KMS-11 (cell line): ENCODE measurements around the gene CISD1.

Source experiments
- H2AFZ ChIP-seq: fragments of 200-600 bp; sonication (generic); 2 replicates; pipeline ENCODE4 v1.6.1; 2016; ENCODE audit warnings: antibody characterized with exemption, mixed run types, low read depth
- H3K27ac ChIP-seq: fragments of 200-600 bp; sonication (generic); 2 replicates; pipeline ENCODE4 v1.6.1; 2016; ENCODE audit warnings: mild to moderate bottlenecking, mixed run types
- H3K27me3 ChIP-seq: fragments of 200-600 bp; sonication (generic); 2 replicates; pipeline ENCODE4 v1.6.1; 2017; ENCODE audit warnings: mild to moderate bottlenecking, low read depth, mixed run types, moderate library complexity; ENCODE audit not compliant: insufficient read depth
- H3K36me3 ChIP-seq: fragments of 200-600 bp; sonication (generic); 2 replicates; pipeline ENCODE4 v1.6.1; 2017; ENCODE audit warnings: mild to moderate bottlenecking, mixed run types; ENCODE audit not compliant: insufficient read depth
- H3K4me1 ChIP-seq: fragments of 200-600 bp; sonication (generic); 2 replicates; pipeline ENCODE4 v1.6.1; 2016; ENCODE audit warnings: mild to moderate bottlenecking, low read depth, mixed run types; ENCODE audit not compliant: poor library complexity, severe bottlenecking
- H3K4me2 ChIP-seq: fragments of 200-600 bp; sonication (generic); 2 replicates; pipeline ENCODE4 v1.7.0; 2016; ENCODE audit warnings: mild to moderate bottlenecking, mixed run types
- H3K4me3 ChIP-seq: fragments of 200-600 bp; sonication (generic); IDR thresholded peaks from 2 replicates; pipeline ENCODE4 v1.6.1; 2017; ENCODE audit warnings: low read depth, low read length, mixed read lengths; ENCODE audit not compliant: insufficient read depth
- H3K79me2 ChIP-seq: fragments of 200-600 bp; sonication (generic); 2 replicates; pipeline ENCODE4 v1.6.1; 2016; ENCODE audit warnings: low read depth, mixed run types; ENCODE audit not compliant: insufficient read depth
- H3K9ac ChIP-seq: fragments of 200-600 bp; sonication (generic); 2 replicates; pipeline ENCODE4 v1.6.1; 2016; ENCODE audit warnings: mild to moderate bottlenecking, mixed run types
- H4K20me1 ChIP-seq: fragments of 200-600 bp; sonication (generic); 2 replicates; pipeline ENCODE4 v1.6.1; 2016; ENCODE audit warnings: mild to moderate bottlenecking, mixed run types; ENCODE audit not compliant: insufficient read depth
- CTCF ChIP-seq: fragments of 200-600 bp; sonication (generic); conservative IDR thresholded peaks from 2 replicates; pipeline ENCODE4 v1.6.1; 2017; ENCODE audit warnings: low read depth, mild to moderate bottlenecking, antibody characterized with exemption, low read length, moderate library complexity, mixed read lengths

The CISD1 gene

GRCh38 chr10:58320351-58321049, 51.5 kb downstream of the CISD1 start:
- no peak for TF ChIP-seq CTCF
- Histone ChIP-seq H3K27me3 (no peaks in the 10 kb centered on the region), H3K4me2 (no peak overlapping the region), H3K9ac (no peak overlapping the region), H3K27ac (no peak overlapping the region), H3K79me2 (no peaks in the 10 kb centered on the region), H4K20me1 (no peaks in the 10 kb centered on the region), H2AFZ (no peak overlapping the region), H3K4me1 (peaks cover 11% of the 10 kb centered on the region), H3K4me3 (no peak overlapping the region), H3K36me3 (no peaks in the 10 kb centered on the region)

- 0 out of 2 replicates have a peak overlapping the region, but pooled peaks have one; percentile 13 for H3K4me2 ChIP-seq
- H3K4me3 ChIP-seq: no peak overlapping the region
- no peak overlapping the region for H3K9ac ChIP-seq
- peaks cover 11% of the 10 kb centered on the region for H3K4me1 ChIP-seq
- TF ChIP-seq CTCF: no peak
- H3K36me3 ChIP-seq: no peaks in the 10 kb centered on the region
- no peak overlapping the region for H2AFZ ChIP-seq
- H4K20me1 ChIP-seq: no peaks in the 10 kb centered on the region
- H3K27ac ChIP-seq: no peak overlapping the region
- no peaks in the 10 kb centered on the region for H3K27me3 ChIP-seq
- H3K79me2 ChIP-seq: no peaks in the 10 kb centered on the region
These were observed 53.3 kb downstream of the CISD1 start for GRCh38 chr10:58322072-58322834.

GRCh38 chr10:58322835-58323209, 53.9 kb downstream of the CISD1 start:
- no peaks in the 10 kb centered on the region for H3K79me2 ChIP-seq
- 0 out of 2 replicates have a peak overlapping the region, but pooled peaks have one; percentile 13 for H3K4me2 ChIP-seq
- no peak overlapping the region for H3K9ac ChIP-seq
- H2AFZ ChIP-seq: no peak overlapping the region
- no peak overlapping the region for H3K27ac ChIP-seq
- H3K27me3 ChIP-seq: no peaks in the 10 kb centered on the region
- H3K36me3 ChIP-seq: no peaks in the 10 kb centered on the region
- H4K20me1 ChIP-seq: no peaks in the 10 kb centered on the region
- peaks cover 11% of the 10 kb centered on the region for H3K4me1 ChIP-seq
- no peak overlapping the region for H3K4me3 ChIP-seq
- no peak for TF ChIP-seq CTCF

GRCh38 chr10:58326967-58327381, 58.0 kb downstream of the CISD1 start:
- no peak for TF ChIP-seq CTCF
- no peak overlapping the region for H3K4me3 ChIP-seq

More at GRCh38 chr10:58326967-58327381, 58.0 kb downstream of the CISD1 start:
- Histone ChIP-seq H3K36me3 (no peaks in the 10 kb centered on the region), H2AFZ (no peak overlapping the region), H3K27ac (no peak overlapping the region), H3K79me2 (no peaks in the 10 kb centered on the region), H3K4me2 (no peak overlapping the region), H4K20me1 (no peaks in the 10 kb centered on the region), H3K27me3 (no peaks in the 10 kb centered on the region), H3K4me1 (peaks cover 11% of the 10 kb centered on the region), H3K9ac (no peak overlapping the region)
